HCT116 (cell line): Measurements from ENCODE around the gene ELMO2.

Experiments used
- CEBPB ChIP-seq: IDR thresholded peaks from 2 replicates; pipeline ENCODE4 v1.6.1; 2012; ENCODE audit warnings: low read depth
- POLR2A ChIP-seq: IDR thresholded peaks from 2 replicates; pipeline ENCODE4 v1.7.0; 2011; ENCODE audit warnings: borderline replicate concordance; ENCODE audit not compliant: insufficient read depth, insufficient read length; ENCODE audit errors: extremely low read depth
- POLR2AphosphoS5 ChIP-seq: IDR thresholded peaks from 2 replicates; pipeline ENCODE4 v1.6.1; 2011; ENCODE audit warnings: mild to moderate bottlenecking, low read depth, low read length, moderate library complexity
- TF ChIP-seq, protein P1 (sequence below), 3 experiments: fragments of 200-600 bp in 1 of 3; sonication (generic) in 1 of 3; IDR thresholded peaks in 2 of 3; conservative IDR thresholded peaks in 1 of 3; 2 replicates each; pipeline ENCODE4 v1.5.1; 2012 to 2017; ENCODE audit warnings: low read depth in 2 of 3, low read length in 2 of 3, antibody characterized with exemption in 1 of 3, borderline replicate concordance in 1 of 3, control low read depth in 1 of 3, mild to moderate bottlenecking in 1 of 3, mixed read lengths in 1 of 3, mixed run types in 1 of 3, moderate library complexity in 1 of 3; ENCODE audit not compliant: insufficient read depth in 1 of 3

DNA sequence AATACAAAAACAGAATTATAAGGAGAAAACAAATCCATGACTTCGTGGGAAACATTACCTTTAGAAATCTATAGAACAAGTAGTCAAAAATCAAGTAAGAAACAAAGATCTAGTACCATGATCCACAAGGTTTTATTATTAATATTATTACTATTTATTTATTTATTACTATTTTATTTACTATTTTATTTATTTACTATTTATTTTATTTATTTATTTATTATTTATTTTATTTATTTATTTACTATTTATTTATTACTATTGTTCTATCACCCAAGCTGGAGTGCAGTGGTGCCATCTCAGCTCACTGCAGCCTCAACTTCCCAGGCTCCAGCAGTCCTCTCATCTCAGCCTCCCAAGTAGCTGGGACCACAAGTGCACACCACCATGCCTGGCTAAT lies 13.5 kb upstream of the ELMO2 start:
- TF ChIP-seq, protein P1, sequence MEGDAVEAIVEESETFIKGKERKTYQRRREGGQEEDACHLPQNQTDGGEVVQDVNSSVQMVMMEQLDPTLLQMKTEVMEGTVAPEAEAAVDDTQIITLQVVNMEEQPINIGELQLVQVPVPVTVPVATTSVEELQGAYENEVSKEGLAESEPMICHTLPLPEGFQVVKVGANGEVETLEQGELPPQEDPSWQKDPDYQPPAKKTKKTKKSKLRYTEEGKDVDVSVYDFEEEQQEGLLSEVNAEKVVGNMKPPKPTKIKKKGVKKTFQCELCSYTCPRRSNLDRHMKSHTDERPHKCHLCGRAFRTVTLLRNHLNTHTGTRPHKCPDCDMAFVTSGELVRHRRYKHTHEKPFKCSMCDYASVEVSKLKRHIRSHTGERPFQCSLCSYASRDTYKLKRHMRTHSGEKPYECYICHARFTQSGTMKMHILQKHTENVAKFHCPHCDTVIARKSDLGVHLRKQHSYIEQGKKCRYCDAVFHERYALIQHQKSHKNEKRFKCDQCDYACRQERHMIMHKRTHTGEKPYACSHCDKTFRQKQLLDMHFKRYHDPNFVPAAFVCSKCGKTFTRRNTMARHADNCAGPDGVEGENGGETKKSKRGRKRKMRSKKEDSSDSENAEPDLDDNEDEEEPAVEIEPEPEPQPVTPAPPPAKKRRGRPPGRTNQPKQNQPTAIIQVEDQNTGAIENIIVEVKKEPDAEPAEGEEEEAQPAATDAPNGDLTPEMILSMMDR (IDR thresholded peaks at IDR 0.05 in 2 of 3, conservative IDR thresholded peaks at IDR 0.05 in 1 of 3; ENCODE audit: borderline replicate concordance in 1 of 3, insufficient read depth in 1 of 3, low read depth in 2 of 3, low read length in 2 of 3): no peak
- TF ChIP-seq CEBPB: no peak
- TF ChIP-seq POLR2AphosphoS5: no peak
- no peak for TF ChIP-seq POLR2A
